SH-SY5Y (cell line): Measurements from ENCODE around the gene MMP11.

Experiments
- GATA2 ChIP-seq: IDR thresholded peaks from 2 replicates; pipeline ENCODE4 v1.6.1; 2011; ENCODE audit warnings: mild to moderate bottlenecking, low read depth, low read length
- GATA3 ChIP-seq: IDR thresholded peaks from 2 replicates; pipeline ENCODE4 v1.6.1; 2011; ENCODE audit warnings: low read depth, mild to moderate bottlenecking, low read length, moderate library complexity

DNA sequence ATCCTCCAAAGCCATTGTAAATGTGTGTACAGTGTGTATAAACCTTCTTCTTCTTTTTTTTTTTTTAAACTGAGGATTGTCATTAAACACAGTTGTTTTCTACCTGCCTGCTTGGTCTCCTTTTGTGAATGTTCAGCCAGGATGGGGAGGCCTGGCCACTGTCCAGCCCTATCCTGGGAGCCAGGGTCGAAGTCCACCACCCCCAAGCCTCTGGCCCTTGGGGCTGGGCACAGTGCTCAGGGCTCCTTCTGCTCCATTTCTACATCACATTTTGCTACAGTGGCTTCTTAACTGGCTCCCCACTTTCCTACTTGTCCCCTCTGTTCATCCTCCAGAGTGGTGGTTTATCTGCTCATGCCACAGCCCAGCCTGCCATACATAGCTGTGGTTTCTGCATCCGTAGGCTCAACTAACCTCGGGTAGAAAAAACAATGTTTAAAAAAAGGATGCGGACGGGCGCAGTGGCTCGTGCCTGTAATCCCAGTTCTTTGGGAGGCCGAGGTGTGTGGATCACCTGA, 11.6 kb downstream of the MMP11 start:
- no peak for TF ChIP-seq GATA2
- TF ChIP-seq GATA3: no peak
